SK-N-SH (cell line): Measurements from ENCODE around the gene JAKMIP3. TPM values are rescaled to one million over a fixed set of nuclear protein-coding genes. Genes with fewer than 3 reads are reported as not detected.

Source experiments
- CTCF ChIA-PET: fragments of 300-600, 350-600 bp; formaldehyde crosslinking; extraction: SDS; loops from one replicate; lab custom pipeline; 2021; lab: Yijun Ruan, JAX
- POLR2A ChIA-PET: fragments of 350-600 bp; sonication (Branson Sonifier 250); formaldehyde crosslinking; extraction: SDS; loops from one replicate; lab custom pipeline; 2020; ENCODE audit warnings: antibody characterized with exemption, inconsistent platforms; lab: Yijun Ruan, JAX
- DNase-seq: peaks from one replicate; pipeline ENCODE4 v3.0.0; 2012
- H2AFZ ChIP-seq: fragments of 200-600 bp; sonication (generic); 2 replicates; pipeline ENCODE4 v1.8.1; 2016; ENCODE audit warnings: antibody characterized with exemption, mild to moderate bottlenecking, low read depth
- H3F3A ChIP-seq: fragments of 200-600 bp; sonication (generic); replicated peaks from 2 replicates; pipeline ENCODE3; 2016; ENCODE audit warnings: antibody characterized with exemption, mild to moderate bottlenecking; ENCODE audit not compliant: insufficient read depth
- H3K27ac ChIP-seq, 2 experiments: fragments of 200-500 bp in 1 of 2; fragments of 200-600 bp in 1 of 2; sonication (Bioruptor generic) in 1 of 2; sonication (generic), shearing (Covaris generic) in 1 of 2; 2 replicates each; pipeline versions ENCODE4 v1.5.1 to v1.6.1; 2014 to 2016; ENCODE audit warnings: low read depth in 2 of 2, inconsistent platforms in 1 of 2, low read length in 1 of 2, mild to moderate bottlenecking in 1 of 2, mixed read lengths in 1 of 2
- H3K27me3 ChIP-seq: fragments of 200-600 bp; sonication (generic), shearing (Covaris generic); 2 replicates; pipeline ENCODE4 v1.6.1; 2016; ENCODE audit warnings: mixed run types; ENCODE audit not compliant: insufficient read depth
- H3K36me3 ChIP-seq, 2 experiments: fragments of 200-500 bp in 1 of 2; fragments of 200-600 bp in 1 of 2; sonication (Bioruptor generic) in 1 of 2; sonication (generic) in 1 of 2; replicated peaks in 1 of 2; 2 replicates each; pipeline versions ENCODE3 to v1.5.1; 2014 to 2016; ENCODE audit warnings: low read length in 1 of 2, mild to moderate bottlenecking in 1 of 2; ENCODE audit not compliant: insufficient read depth in 2 of 2, control insufficient read depth in 1 of 2
- H3K4me1 ChIP-seq, 2 experiments: fragments of 200-500 bp in 1 of 2; fragments of 200-600 bp in 1 of 2; sonication (Bioruptor generic) in 1 of 2; sonication (generic), shearing (Covaris generic) in 1 of 2; 2 replicates each; pipeline versions ENCODE4 v1.5.1 to v1.6.1; 2014 to 2016; ENCODE audit warnings: low read depth in 1 of 2, low read length in 1 of 2, mixed run types in 1 of 2; ENCODE audit not compliant: insufficient read depth in 2 of 2, control insufficient read depth in 1 of 2
- H3K4me2 ChIP-seq: fragments of 200-600 bp; sonication (generic), shearing (Covaris generic); 2 replicates; pipeline ENCODE4 v1.6.1; 2017; ENCODE audit warnings: mixed run types
- H3K4me3 ChIP-seq, 2 experiments: fragments of 200-500 bp in 1 of 2; fragments of 200-600 bp in 1 of 2; sonication (Bioruptor generic) in 1 of 2; sonication (generic), shearing (Covaris generic) in 1 of 2; 2 replicates each; pipeline versions ENCODE4 v1.5.1 to v1.8.1; 2014 to 2016; ENCODE audit warnings: low read depth in 2 of 2, inconsistent platforms in 1 of 2, low read length in 1 of 2, mild to moderate bottlenecking in 1 of 2, mixed read lengths in 1 of 2, moderate library complexity in 1 of 2
- H3K79me2 ChIP-seq: fragments of 200-600 bp; sonication (generic); 2 replicates; pipeline ENCODE4 v1.8.1; 2017; ENCODE audit warnings: mild to moderate bottlenecking; ENCODE audit not compliant: insufficient read depth
- H3K9ac ChIP-seq: fragments of 200-600 bp; sonication (generic); 2 replicates; pipeline ENCODE4 v1.6.1; 2017; ENCODE audit warnings: mixed run types
- H3K9me2 ChIP-seq: fragments of 200-600 bp; sonication (generic); 2 replicates; pipeline ENCODE4 v1.6.1; 2017; ENCODE audit warnings: mixed run types
- H3K9me3 ChIP-seq: fragments of 200-600 bp; sonication (generic); 2 replicates; pipeline ENCODE4 v1.6.1; 2017; ENCODE audit warnings: mixed run types, mild to moderate bottlenecking, moderate library complexity
- H4K20me1 ChIP-seq: fragments of 200-600 bp; sonication (generic); 2 replicates; pipeline ENCODE4 v1.6.1; 2017; ENCODE audit warnings: mild to moderate bottlenecking, mixed run types; ENCODE audit not compliant: insufficient read depth
- CHD2 ChIP-seq: fragments of 150-350 bp; IDR thresholded peaks from 2 replicates; pipeline ENCODE4 v1.6.1; 2018; ENCODE audit warnings: low read length; ENCODE audit not compliant: partially characterized antibody
- CTCF ChIP-seq: fragments of 200-600 bp; sonication (generic); IDR thresholded peaks from 2 replicates; pipeline ENCODE4 v1.6.1; 2017; ENCODE audit warnings: antibody characterized with exemption, mild to moderate bottlenecking, moderate library complexity
- ELF1 ChIP-seq: IDR thresholded peaks from 2 replicates; pipeline ENCODE4 v1.4.0; 2012
- EP300 ChIP-seq, 2 experiments: IDR thresholded peaks; 2 replicates each; pipeline versions ENCODE4 v1.4.0 to v1.6.1; 2012; ENCODE audit warnings: borderline replicate concordance in 1 of 2, low read depth in 1 of 2, low read length in 1 of 2
- FOXJ3 ChIP-seq: sonication (generic); formaldehyde crosslinking; IDR thresholded peaks from 2 replicates; pipeline ENCODE4 v1.5.1; 2020; ENCODE audit warnings: mild to moderate bottlenecking, missing genetic modification reagents
- FOXM1 ChIP-seq: IDR thresholded peaks from 2 replicates; pipeline ENCODE4 v1.4.0; 2012; ENCODE audit warnings: low read depth, mild to moderate bottlenecking
- GATA2 ChIP-seq: sonication (generic); formaldehyde crosslinking; IDR thresholded peaks from 2 replicates; pipeline ENCODE4 v1.5.0; 2020; ENCODE audit warnings: mild to moderate bottlenecking, missing genetic modification reagents
- MEF2A ChIP-seq: IDR thresholded peaks from 2 replicates; pipeline ENCODE4 v1.4.0; 2012; ENCODE audit warnings: low read depth, borderline replicate concordance
- NRF1 ChIP-seq: IDR thresholded peaks from 2 replicates; pipeline ENCODE4 v1.6.1; 2012; ENCODE audit warnings: low read depth, mild to moderate bottlenecking, low read length
- RAD21 ChIP-seq: IDR thresholded peaks from 2 replicates; pipeline ENCODE4 v1.6.1; 2012; ENCODE audit warnings: mild to moderate bottlenecking, low read length
- SIN3A ChIP-seq: IDR thresholded peaks from 2 replicates; pipeline ENCODE4 v1.6.1; 2012; ENCODE audit warnings: low read depth, mild to moderate bottlenecking, low read length, moderate library complexity, borderline replicate concordance
- SMC3 ChIP-seq: IDR thresholded peaks from 2 replicates; pipeline ENCODE4 v1.6.1; 2012; ENCODE audit warnings: low read depth, low read length, improper control_type of control experiment
- TCF12 ChIP-seq: IDR thresholded peaks from 2 replicates; pipeline ENCODE4 v1.4.0; 2012
- TEAD4 ChIP-seq: IDR thresholded peaks from 2 replicates; pipeline ENCODE4 v1.4.0; 2012; ENCODE audit warnings: mild to moderate bottlenecking, borderline replicate concordance; ENCODE audit not compliant: insufficient read depth
- WGBS: methylation state at CpG from one replicate; pipeline ENCODE4 v1.1.6; 2017; ENCODE audit warnings: low lambda C conversion rate; 5-methylcytosine and 5-hydroxymethylcytosine counted together
- polyA plus RNA-seq, 3 experiments: library from polyadenylated mRNA; depleted of rRNA; stranded (reverse); fragments of >200 nt; gene quantifications; 2 replicates each; pipeline ENCODE4 v1.2.3, GENCODE V29; 2012
- TF ChIP-seq, protein P1 (sequence below): fragments of 150-350 bp; IDR thresholded peaks from 2 replicates; pipeline ENCODE4 v1.6.1; 2016; ENCODE audit warnings: mild to moderate bottlenecking, low read depth, low read length
- TF ChIP-seq, protein P2 (sequence below): IDR thresholded peaks from 2 replicates; pipeline ENCODE4 v1.6.1; 2012; ENCODE audit warnings: mild to moderate bottlenecking, low read depth, low read length, moderate library complexity
- TF ChIP-seq, protein P3 (sequence below): IDR thresholded peaks from 2 replicates; pipeline ENCODE4; 2012
- TF ChIP-seq, protein P4 (sequence below): fragments of 150-350 bp; IDR thresholded peaks from 2 replicates; pipeline ENCODE4 v1.6.1; 2017; ENCODE audit warnings: antibody characterized with exemption, low read length, low read depth, borderline replicate concordance
- TF ChIP-seq, protein P5 (sequence below): IDR thresholded peaks from 2 replicates; pipeline ENCODE4 v1.4.0; 2012; ENCODE audit warnings: low read depth, borderline replicate concordance

Gene JAKMIP3
- polyA plus RNA-seq, 1 of the 3 experiments (the other 2 are of a cell fraction) = 0.02 TPM

- no peak overlapping the region for H2AFZ ChIP-seq
- DNase-seq = no peak
- H3K9ac ChIP-seq = no peak overlapping the region
- WGBS = 59% methylated on average over 5 of the region's 5 CpGs
- H3K36me3 ChIP-seq = no peaks in the 10 kb centered on the region
- TF ChIP-seq EP300 (IDR thresholded peaks at IDR 0.05; ENCODE audit: borderline replicate concordance in 1 of 2, low read depth in 1 of 2, low read length in 1 of 2) (no peak), FOXM1 (no peak), CHD2 (no peak), TCF12 (no peak), FOXJ3 (CRISPR knock-in tag) (no peak), RAD21 (no peak), MEF2A (no peak), SMC3 (no peak), TEAD4 (no peak), GATA2 (CRISPR knock-in tag) (no peak), NRF1 (no peak), ELF1 (no peak), SIN3A (no peak), CTCF (no peak)
- TF ChIP-seq, protein P1, sequence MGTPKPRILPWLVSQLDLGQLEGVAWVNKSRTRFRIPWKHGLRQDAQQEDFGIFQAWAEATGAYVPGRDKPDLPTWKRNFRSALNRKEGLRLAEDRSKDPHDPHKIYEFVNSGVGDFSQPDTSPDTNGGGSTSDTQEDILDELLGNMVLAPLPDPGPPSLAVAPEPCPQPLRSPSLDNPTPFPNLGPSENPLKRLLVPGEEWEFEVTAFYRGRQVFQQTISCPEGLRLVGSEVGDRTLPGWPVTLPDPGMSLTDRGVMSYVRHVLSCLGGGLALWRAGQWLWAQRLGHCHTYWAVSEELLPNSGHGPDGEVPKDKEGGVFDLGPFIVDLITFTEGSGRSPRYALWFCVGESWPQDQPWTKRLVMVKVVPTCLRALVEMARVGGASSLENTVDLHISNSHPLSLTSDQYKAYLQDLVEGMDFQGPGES = no peak
- TF ChIP-seq, protein P2, sequence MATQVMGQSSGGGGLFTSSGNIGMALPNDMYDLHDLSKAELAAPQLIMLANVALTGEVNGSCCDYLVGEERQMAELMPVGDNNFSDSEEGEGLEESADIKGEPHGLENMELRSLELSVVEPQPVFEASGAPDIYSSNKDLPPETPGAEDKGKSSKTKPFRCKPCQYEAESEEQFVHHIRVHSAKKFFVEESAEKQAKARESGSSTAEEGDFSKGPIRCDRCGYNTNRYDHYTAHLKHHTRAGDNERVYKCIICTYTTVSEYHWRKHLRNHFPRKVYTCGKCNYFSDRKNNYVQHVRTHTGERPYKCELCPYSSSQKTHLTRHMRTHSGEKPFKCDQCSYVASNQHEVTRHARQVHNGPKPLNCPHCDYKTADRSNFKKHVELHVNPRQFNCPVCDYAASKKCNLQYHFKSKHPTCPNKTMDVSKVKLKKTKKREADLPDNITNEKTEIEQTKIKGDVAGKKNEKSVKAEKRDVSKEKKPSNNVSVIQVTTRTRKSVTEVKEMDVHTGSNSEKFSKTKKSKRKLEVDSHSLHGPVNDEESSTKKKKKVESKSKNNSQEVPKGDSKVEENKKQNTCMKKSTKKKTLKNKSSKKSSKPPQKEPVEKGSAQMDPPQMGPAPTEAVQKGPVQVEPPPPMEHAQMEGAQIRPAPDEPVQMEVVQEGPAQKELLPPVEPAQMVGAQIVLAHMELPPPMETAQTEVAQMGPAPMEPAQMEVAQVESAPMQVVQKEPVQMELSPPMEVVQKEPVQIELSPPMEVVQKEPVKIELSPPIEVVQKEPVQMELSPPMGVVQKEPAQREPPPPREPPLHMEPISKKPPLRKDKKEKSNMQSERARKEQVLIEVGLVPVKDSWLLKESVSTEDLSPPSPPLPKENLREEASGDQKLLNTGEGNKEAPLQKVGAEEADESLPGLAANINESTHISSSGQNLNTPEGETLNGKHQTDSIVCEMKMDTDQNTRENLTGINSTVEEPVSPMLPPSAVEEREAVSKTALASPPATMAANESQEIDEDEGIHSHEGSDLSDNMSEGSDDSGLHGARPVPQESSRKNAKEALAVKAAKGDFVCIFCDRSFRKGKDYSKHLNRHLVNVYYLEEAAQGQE = no peak
- TF ChIP-seq, protein P3, sequence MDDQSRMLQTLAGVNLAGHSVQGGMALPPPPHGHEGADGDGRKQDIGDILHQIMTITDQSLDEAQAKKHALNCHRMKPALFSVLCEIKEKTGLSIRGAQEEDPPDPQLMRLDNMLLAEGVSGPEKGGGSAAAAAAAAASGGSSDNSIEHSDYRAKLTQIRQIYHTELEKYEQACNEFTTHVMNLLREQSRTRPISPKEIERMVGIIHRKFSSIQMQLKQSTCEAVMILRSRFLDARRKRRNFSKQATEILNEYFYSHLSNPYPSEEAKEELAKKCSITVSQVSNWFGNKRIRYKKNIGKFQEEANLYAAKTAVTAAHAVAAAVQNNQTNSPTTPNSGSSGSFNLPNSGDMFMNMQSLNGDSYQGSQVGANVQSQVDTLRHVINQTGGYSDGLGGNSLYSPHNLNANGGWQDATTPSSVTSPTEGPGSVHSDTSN = no peak
- TF ChIP-seq, protein P4, sequence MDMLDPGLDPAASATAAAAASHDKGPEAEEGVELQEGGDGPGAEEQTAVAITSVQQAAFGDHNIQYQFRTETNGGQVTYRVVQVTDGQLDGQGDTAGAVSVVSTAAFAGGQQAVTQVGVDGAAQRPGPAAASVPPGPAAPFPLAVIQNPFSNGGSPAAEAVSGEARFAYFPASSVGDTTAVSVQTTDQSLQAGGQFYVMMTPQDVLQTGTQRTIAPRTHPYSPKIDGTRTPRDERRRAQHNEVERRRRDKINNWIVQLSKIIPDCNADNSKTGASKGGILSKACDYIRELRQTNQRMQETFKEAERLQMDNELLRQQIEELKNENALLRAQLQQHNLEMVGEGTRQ = no peak
- TF ChIP-seq, protein P5, sequence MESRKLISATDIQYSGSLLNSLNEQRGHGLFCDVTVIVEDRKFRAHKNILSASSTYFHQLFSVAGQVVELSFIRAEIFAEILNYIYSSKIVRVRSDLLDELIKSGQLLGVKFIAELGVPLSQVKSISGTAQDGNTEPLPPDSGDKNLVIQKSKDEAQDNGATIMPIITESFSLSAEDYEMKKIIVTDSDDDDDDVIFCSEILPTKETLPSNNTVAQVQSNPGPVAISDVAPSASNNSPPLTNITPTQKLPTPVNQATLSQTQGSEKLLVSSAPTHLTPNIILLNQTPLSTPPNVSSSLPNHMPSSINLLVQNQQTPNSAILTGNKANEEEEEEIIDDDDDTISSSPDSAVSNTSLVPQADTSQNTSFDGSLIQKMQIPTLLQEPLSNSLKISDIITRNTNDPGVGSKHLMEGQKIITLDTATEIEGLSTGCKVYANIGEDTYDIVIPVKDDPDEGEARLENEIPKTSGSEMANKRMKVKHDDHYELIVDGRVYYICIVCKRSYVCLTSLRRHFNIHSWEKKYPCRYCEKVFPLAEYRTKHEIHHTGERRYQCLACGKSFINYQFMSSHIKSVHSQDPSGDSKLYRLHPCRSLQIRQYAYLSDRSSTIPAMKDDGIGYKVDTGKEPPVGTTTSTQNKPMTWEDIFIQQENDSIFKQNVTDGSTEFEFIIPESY = no peak
- no peak overlapping the region for H3K4me2 ChIP-seq
- H3F3A ChIP-seq = no peaks in the 10 kb centered on the region
- no peak overlapping the region for H3K27ac ChIP-seq
- H3K4me3 ChIP-seq = no peak overlapping the region
- H3K4me1 ChIP-seq = peaks cover 0 to 3% of the 10 kb centered on the region in 2 experiments; a peak in 1 of 4 replicates
- no peaks in the 10 kb centered on the region for H3K79me2 ChIP-seq
- no peaks in the 10 kb centered on the region for H3K27me3 ChIP-seq
- CTCF ChIA-PET = interaction anchor here (0.7 to 1.2 kb wide), 3 partner anchors 124 to 144 kb away, joined by 4 to 5 read pairs (median 4); no protein-coding TSS in a partner anchor
- no peaks in the 10 kb centered on the region for H4K20me1 ChIP-seq
- no peaks in the 10 kb centered on the region for H3K9me3 ChIP-seq
- POLR2A ChIA-PET = no interaction called here
- no peaks in the 10 kb centered on the region for H3K9me2 ChIP-seq
Measured at GRCh38 chr10:132018446-132018845, 47.3 kb upstream of the JAKMIP3 start.
